PC-9 (cell line): ENCODE data around the gene DSCAML1.

Experiments
- CTCF ChIP-seq: fragments of 200-600 bp; sonication (generic); conservative IDR thresholded peaks from 2 replicates; pipeline ENCODE4 v1.6.1; 2017; ENCODE audit warnings: mixed run types, antibody characterized with exemption, mild to moderate bottlenecking, moderate library complexity
- EZH2 ChIP-seq: fragments of 200-600 bp; sonication (generic); IDR thresholded peaks from 2 replicates; pipeline ENCODE4 v1.8.0; 2017; ENCODE audit warnings: antibody characterized with exemption, low read depth

DNA sequence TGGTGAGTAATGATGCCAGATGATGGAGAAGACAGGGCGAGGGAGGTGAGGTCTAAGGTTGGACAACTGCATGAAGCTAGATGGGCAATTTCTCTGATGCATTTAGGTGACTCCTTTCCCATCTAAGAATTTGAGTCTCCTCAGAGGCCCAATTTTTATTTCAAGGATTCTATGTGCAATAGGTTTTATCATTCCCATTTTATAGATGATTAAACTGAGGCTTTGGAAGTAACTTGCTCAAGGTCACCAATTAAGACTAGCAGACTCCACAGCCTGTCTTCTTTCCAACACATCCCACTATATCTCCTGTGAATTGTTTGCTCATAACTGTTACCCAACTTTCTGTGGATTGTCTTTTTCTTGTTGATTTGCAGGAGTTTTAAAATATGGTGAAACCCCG, 28.5 kb downstream of the DSCAML1 start:
- no peak for TF ChIP-seq EZH2
- no peak for TF ChIP-seq CTCF
